Measurements from ENCODE around the gene DNAH2. TPM values are rescaled to one million over a fixed set of nuclear protein-coding genes. Genes with fewer than 3 reads are reported as not detected.

Gene DNAH2
- total and polyA plus RNA-seq, 9 of the 15 experiments (the other 6 are each of a cell fraction or from before 2014, with no cell fraction given): 0.03 TPM; not detected in 8

GRCh38 chr17:7841396-7841914 is 123.9 kb downstream of the DNAH2 start (continued):
- TF ChIP-seq ZNF277 (CRISPR knock-in tag; IDR thresholded peaks at IDR 0.05; ENCODE audit: borderline replicate concordance): no peak
- TF ChIP-seq ELF4 (CRISPR knock-in tag; IDR thresholded peaks at IDR 0.05): 0 out of 2 replicates have a peak, but pooled peaks have one; percentile 40
- 0 out of 2 replicates have a peak, but pooled peaks have one; percentile 39 for TF ChIP-seq NFIC (IDR thresholded peaks at IDR 0.05)
- TF ChIP-seq, protein P1, sequence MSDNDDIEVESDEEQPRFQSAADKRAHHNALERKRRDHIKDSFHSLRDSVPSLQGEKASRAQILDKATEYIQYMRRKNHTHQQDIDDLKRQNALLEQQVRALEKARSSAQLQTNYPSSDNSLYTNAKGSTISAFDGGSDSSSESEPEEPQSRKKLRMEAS (CRISPR knock-in tag; IDR thresholded peaks at IDR 0.05): peak; percentile 74
- TF ChIP-seq STAG1 (CRISPR knock-in tag; IDR thresholded peaks at IDR 0.05; ENCODE audit: borderline replicate concordance): no peak
- TF ChIP-seq TAF7 (tag; IDR thresholded peaks at IDR 0.05): no peak
- no peak for TF ChIP-seq MEF2D (tag; conservative IDR thresholded peaks at IDR 0.05; ENCODE audit: low read depth)
- TF ChIP-seq SMARCA4 (IDR thresholded peaks at IDR 0.05): 0 out of 2 replicates have a peak, but pooled peaks have one; percentile 34
- no peak for TF ChIP-seq ZBTB2 (IDR thresholded peaks at IDR 0.05)
- no peak for TF ChIP-seq ZC3H4 (CRISPR knock-in tag; IDR thresholded peaks at IDR 0.05; ENCODE audit: borderline replicate concordance)
- TF ChIP-seq RUNX1 (IDR thresholded peaks at IDR 0.05; ENCODE audit: low read depth): no peak
- TF ChIP-seq RBM14 (IDR thresholded peaks at IDR 0.05; ENCODE audit: borderline replicate concordance, insufficient read depth, low read depth, low read length): no peak
- no peak for TF ChIP-seq BCL6 (CRISPR knock-in tag; IDR thresholded peaks at IDR 0.05)
- TF ChIP-seq, protein P2, sequence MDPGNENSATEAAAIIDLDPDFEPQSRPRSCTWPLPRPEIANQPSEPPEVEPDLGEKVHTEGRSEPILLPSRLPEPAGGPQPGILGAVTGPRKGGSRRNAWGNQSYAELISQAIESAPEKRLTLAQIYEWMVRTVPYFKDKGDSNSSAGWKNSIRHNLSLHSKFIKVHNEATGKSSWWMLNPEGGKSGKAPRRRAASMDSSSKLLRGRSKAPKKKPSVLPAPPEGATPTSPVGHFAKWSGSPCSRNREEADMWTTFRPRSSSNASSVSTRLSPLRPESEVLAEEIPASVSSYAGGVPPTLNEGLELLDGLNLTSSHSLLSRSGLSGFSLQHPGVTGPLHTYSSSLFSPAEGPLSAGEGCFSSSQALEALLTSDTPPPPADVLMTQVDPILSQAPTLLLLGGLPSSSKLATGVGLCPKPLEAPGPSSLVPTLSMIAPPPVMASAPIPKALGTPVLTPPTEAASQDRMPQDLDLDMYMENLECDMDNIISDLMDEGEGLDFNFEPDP (CRISPR knock-in tag; IDR thresholded peaks at IDR 0.05): no peak
- peak in 1 of 2 experiments; percentile 63; a peak in 1 of 4 replicates for TF ChIP-seq HDAC1 (IDR thresholded peaks at IDR 0.05)
- TF ChIP-seq, protein P3, sequence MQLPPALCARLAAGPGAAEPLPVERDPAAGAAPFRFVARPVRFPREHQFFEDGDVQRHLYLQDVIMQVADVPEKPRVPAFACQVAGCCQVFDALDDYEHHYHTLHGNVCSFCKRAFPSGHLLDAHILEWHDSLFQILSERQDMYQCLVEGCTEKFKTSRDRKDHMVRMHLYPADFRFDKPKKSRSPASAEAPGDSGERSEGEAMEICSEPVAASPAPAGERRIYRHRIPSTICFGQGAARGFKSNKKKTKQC (CRISPR knock-in tag; IDR thresholded peaks at IDR 0.05): no peak
- TF ChIP-seq ZNF197 (CRISPR knock-in tag; IDR thresholded peaks at IDR 0.05; ENCODE audit: low read depth): no peak
- peak; percentile 92 for TF ChIP-seq FOSL1 (tag; conservative IDR thresholded peaks at IDR 0.05)
- TF ChIP-seq MAFF (IDR thresholded peaks at IDR 0.05; ENCODE audit: low read length): no peak
- peak in 1 of 2 experiments; percentile 58; a peak in 3 of 4 replicates for TF ChIP-seq MAZ (CRISPR knock-in tag; conservative IDR thresholded peaks at IDR 0.05 in 1 of 2, IDR thresholded peaks at IDR 0.05 in 1 of 2)
- TF ChIP-seq FOXK2 (conservative IDR thresholded peaks at IDR 0.05 in 1 of 2, IDR thresholded peaks at IDR 0.05 in 1 of 2; ENCODE audit: low read depth in 2 of 2): peak in 1 of 2 experiments; percentile 50; a peak in 1 of 4 replicates
- TF ChIP-seq NELFE (IDR thresholded peaks at IDR 0.05; ENCODE audit: insufficient read depth, insufficient read length): no peak
- TF ChIP-seq ESRRB (CRISPR knock-in tag; IDR thresholded peaks at IDR 0.05; ENCODE audit: borderline replicate concordance): no peak

All from K562 (cell line).